Neuron (in vitro differentiated cells): ENCODE measurements around the gene WNT7B.

Source experiments
- H2AFZ ChIP-seq: one replicate; pipeline ENCODE4 v1.6.1; 2013; ENCODE audit warnings: low read depth, mild to moderate bottlenecking, inconsistent platforms, low read length, moderate library complexity
- H3K27me3 ChIP-seq: one replicate; pipeline ENCODE4 v1.6.1; 2013; ENCODE audit warnings: low read length; ENCODE audit not compliant: insufficient read depth
- H3K36me3 ChIP-seq: one replicate; pipeline ENCODE4 v1.6.1; 2013; ENCODE audit warnings: low read length; ENCODE audit not compliant: insufficient read depth
- H3K4me1 ChIP-seq: one replicate; pipeline ENCODE4 v1.6.1; 2013; ENCODE audit warnings: low read length; ENCODE audit not compliant: insufficient read depth
- H3K4me3 ChIP-seq: 2 replicates; pipeline ENCODE4 v1.5.1; 2013; ENCODE audit warnings: mild to moderate bottlenecking, low read length, moderate library complexity
- H3K9me3 ChIP-seq: one replicate; pipeline ENCODE4 v1.6.1; 2013; ENCODE audit warnings: low read length

WNT7B gene

DNA sequence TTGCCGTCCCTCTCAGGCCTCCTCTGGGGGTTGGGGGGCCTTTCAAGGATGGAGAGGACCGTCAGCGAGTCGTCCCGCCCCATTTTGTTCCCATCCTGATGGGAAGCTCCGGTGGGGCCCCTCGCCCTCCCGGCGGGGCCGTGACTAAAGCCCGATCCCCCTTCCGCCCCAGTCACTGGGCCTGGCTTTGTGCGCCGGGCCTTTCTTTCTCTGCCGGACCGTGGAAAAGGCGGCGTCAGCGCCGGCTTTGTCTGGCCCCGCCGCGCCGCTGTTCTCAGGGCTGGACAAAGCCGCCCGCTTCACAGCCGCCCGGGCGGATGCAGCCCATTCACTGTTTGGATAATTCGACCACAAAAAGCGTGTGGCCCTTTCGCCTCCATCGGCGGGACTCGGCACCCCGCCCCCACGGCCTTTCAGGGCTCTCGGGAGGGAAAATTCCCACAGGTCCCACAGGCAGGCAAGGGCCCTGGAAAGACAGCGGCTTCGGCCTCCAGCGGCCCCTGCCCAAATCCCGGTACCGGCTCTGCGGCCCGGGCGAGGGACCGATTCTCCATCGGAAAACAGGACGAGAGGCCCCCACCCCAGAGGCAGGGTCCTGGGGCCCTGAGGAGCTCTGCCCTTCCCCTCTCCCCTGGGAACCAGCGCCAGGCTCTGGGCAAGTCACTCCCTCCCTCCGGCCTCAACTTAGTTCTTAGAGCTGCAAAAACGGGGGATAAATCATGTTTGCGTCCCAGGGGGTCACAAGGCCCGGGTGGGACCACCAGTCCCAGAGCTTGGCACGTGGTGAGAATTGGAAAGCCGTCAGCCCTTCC lies 87.2 kb downstream of the WNT7B start:
- Histone ChIP-seq H2AFZ (no peak overlapping the region), H3K9me3 (no peaks in the 10 kb centered on the region), H3K27me3 (no peaks in the 10 kb centered on the region), H3K4me1 (peaks cover 41% of the 10 kb centered on the region), H3K4me3 (no peak overlapping the region), H3K36me3 (no peaks in the 10 kb centered on the region)

DNA sequence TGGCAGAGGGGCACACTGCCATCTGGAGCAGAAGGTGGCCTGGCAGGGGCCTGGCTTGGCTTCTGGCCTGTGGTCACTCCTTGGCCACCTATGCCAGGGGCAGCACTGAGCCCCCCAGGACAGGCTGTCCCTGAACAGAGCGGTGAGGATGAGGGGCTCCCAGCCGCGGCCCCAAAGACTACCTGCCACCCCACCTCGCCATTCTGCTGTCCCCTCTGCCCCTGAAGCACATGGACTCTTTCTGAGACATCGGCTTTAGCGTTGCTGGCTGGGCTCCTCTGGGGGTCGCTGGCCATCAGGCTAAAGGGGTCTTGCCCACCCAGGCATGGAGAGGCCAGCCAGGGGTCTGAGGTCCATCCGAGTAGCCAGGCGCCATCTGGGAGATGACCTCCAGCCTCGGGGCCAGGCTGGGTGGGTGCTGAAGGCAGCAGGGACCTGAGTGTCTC lies 87.8 kb downstream of the WNT7B start:
- Histone ChIP-seq H3K27me3 (no peaks in the 10 kb centered on the region), H3K4me1 (peaks cover 46% of the 10 kb centered on the region), H3K36me3 (no peaks in the 10 kb centered on the region), H2AFZ (no peak overlapping the region), H3K9me3 (no peaks in the 10 kb centered on the region), H3K4me3 (no peak overlapping the region)

- H3K9me3 ChIP-seq = no peaks in the 10 kb centered on the region
- peaks cover 46% of the 10 kb centered on the region for H3K4me1 ChIP-seq
- H3K36me3 ChIP-seq = no peaks in the 10 kb centered on the region
- H3K27me3 ChIP-seq = no peaks in the 10 kb centered on the region
- no peak overlapping the region for H2AFZ ChIP-seq
- no peak overlapping the region for H3K4me3 ChIP-seq
Observed at GRCh38 chr22:45888221-45889092, 88.5 kb downstream of the WNT7B start.

DNA sequence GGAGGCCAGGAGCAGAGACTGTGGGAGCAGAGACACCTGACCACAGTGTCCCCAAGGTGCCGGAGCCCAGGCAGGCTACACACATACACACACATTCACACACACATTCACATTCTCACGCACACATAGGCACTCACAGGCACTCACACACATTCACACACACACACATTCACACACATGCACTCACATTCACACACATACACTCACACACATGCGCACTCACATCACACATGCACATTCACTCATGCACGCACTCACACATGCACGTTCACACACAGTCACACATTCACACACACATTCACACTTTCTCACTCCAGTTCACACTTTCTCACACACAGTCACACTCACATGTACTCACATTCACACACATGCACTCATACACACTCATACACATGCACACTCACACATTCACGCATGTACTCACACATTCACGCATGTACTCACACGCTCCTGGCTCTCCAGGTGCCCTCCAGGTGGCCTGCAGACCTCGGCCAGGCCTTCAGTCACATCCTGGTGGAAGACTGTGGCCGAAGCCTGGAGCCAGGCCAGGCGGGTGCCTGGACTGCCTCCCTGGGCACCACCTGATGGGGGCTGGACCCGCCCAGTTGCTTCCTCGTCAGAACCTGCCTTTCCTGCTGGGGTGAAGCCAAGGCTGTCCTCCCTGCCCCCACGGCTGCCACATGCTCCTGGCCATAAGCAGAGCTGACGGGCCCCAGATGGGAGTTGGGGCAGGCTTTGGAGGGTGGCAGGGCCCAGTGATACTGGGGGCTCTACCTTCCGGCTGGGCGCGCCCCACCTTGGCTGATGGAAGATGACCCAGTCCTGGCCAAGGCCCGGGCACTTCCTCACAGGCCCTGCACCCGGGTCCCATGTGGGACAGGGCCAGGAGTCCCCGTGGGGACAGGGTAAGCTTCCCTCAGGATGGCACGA lies 89.5 kb downstream of the WNT7B start:
- Histone ChIP-seq H3K4me3 (no peak overlapping the region), H2AFZ (no peak overlapping the region), H3K4me1 (peaks cover 46% of the 10 kb centered on the region), H3K36me3 (no peaks in the 10 kb centered on the region), H3K9me3 (no peaks in the 10 kb centered on the region), H3K27me3 (no peaks in the 10 kb centered on the region)

- H2AFZ ChIP-seq = no peak overlapping the region
- no peak overlapping the region for H3K4me3 ChIP-seq
- H3K9me3 ChIP-seq = no peaks in the 10 kb centered on the region
- H3K36me3 ChIP-seq = no peaks in the 10 kb centered on the region
- H3K27me3 ChIP-seq = no peaks in the 10 kb centered on the region
- H3K4me1 ChIP-seq = peaks cover 54% of the 10 kb centered on the region
Observed at GRCh38 chr22:45886540-45886939, 90.4 kb downstream of the WNT7B start.

DNA sequence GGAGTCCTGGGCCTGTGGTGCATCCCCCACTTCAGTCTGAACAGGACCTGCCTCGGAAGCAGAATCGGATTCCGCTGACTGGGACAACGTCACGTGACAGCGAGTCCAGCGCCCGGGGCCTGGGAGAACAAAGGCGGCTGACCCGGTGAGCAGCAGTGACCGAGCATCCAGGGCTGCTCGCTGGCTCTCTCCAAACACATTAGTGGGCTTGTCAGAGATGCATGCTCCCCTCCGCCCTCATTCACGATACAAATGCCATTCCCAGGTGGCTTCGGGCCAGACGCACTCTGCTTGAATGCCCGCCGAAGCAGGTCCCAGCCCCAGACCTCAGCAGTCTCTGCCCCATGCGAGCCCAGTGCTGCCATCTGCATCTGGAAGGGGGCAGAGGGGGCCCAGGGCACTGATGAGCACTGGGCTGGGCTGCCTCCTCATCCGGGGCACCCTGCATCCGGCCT lies 91.0 kb downstream of the WNT7B start:
- Histone ChIP-seq H3K36me3 (no peaks in the 10 kb centered on the region), H2AFZ (no peak overlapping the region), H3K27me3 (no peaks in the 10 kb centered on the region), H3K4me3 (no peak overlapping the region), H3K4me1 (peaks cover 60% of the 10 kb centered on the region), H3K9me3 (no peaks in the 10 kb centered on the region)

- Histone ChIP-seq H2AFZ (no peak overlapping the region), H3K9me3 (no peaks in the 10 kb centered on the region), H3K36me3 (no peaks in the 10 kb centered on the region), H3K27me3 (no peaks in the 10 kb centered on the region), H3K4me3 (no peak overlapping the region), H3K4me1 (peaks cover 65% of the 10 kb centered on the region)
Observed at GRCh38 chr22:45885171-45885840, 91.7 kb downstream of the WNT7B start.

DNA sequence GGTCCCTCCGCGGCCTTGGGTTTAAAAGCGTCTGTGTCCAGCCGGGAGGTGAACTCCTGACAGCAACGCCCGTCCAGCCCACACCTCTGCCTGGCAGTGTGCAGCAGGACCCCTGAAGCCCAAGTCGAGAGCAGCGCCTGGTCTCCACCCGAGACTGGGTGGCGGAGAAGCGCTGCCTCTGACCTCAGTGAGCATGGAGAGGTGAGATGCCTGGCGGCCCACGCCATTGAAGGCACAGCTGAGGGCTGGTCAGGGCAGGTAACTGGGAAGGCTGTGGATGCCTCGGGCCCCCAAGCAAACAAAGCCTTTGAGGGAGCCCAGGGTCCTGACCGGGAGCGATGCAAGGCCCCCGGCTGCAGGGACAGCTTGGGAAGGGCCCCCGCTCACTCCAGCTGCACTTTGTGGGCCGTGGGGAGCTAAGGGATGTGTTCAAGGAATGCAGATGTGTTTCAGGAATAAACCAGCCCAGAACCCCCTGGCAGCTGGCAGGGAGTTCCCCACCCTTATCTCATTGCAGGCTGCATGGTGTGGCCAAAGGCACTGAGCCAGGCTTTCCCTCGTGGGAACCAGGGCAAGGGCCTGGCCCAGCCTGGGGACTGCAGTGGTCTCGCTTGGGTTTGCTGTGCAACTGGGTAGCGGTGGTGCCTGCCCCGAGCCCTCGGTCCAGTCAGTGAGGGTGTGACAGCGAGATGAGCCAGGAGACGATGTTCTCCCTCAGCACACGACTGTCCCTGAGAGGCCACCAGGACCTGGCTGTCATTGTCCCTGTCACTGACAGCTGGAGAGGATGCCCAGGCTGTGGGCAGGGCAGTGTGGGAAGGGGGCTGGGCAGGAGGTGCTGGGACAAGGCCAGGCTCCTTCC lies 92.5 kb downstream of the WNT7B start:
- Histone ChIP-seq H2AFZ (no peak overlapping the region), H3K36me3 (no peaks in the 10 kb centered on the region), H3K9me3 (no peaks in the 10 kb centered on the region), H3K4me3 (no peak overlapping the region), H3K4me1 (peaks cover 67% of the 10 kb centered on the region), H3K27me3 (no peaks in the 10 kb centered on the region)

- H3K4me3 ChIP-seq = no peak overlapping the region
- H2AFZ ChIP-seq = no peak overlapping the region
- H3K4me1 ChIP-seq = peaks cover 65% of the 10 kb centered on the region
- no peaks in the 10 kb centered on the region for H3K9me3 ChIP-seq
- H3K36me3 ChIP-seq = no peaks in the 10 kb centered on the region
- no peaks in the 10 kb centered on the region for H3K27me3 ChIP-seq
Observed at GRCh38 chr22:45883811-45884170, 93.2 kb downstream of the WNT7B start.

DNA sequence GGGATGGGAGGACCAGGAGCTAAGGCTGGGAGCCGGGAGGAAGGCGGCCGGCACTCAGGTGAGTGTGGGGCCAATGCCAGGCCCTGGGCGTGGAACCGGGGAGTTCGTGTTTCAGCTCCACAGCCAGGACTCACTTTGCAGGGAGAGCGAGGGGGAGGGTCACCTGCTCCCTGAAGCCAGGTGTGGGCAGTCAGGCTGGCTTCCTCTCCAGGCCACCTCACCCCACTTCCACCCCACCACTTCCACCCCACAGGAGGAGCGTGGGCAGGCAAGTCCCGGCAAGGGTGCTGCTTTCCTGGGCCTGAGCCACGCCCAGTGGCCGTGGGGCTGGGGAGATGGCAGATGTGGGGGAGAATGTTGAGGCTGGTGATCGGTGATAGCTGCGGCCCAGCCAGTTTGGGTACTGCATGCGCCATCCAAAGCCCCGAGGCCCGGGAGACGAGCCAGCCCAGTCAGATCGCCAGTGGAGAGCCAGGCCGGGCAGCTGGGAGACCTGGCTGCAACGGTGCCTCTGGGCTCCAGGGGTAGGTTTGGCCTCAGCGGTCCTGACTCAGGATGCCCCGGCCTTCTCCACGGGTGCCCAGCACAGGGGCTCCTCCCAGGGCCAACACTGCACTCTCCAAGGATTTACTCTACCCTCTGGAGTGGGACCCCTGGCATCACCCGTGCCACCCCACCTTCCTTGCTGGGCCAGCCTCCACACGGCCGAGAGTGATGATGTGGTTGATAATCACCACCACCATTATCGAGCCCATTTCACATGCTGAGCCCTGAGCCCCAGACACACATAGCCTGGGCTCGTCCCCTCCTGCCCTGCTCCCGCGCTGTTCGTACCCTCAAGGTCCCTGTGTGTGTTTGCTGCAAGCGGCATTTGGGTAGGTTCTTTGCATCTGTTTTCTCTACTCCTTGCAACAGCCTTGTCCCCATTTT lies 93.8 kb downstream of the WNT7B start:
- Histone ChIP-seq H3K4me3 (no peak overlapping the region), H3K4me1 (peaks cover 66% of the 10 kb centered on the region), H3K36me3 (no peaks in the 10 kb centered on the region), H3K9me3 (no peaks in the 10 kb centered on the region), H2AFZ (no peak overlapping the region), H3K27me3 (no peaks in the 10 kb centered on the region)

GRCh38 chr22:45881524-45881875 lies 95.5 kb downstream of the WNT7B start:
- Histone ChIP-seq H3K4me3 (peak overlapping the region; percentile 23), H3K9me3 (no peaks in the 10 kb centered on the region), H3K36me3 (no peaks in the 10 kb centered on the region), H2AFZ (no peak overlapping the region), H3K27me3 (no peaks in the 10 kb centered on the region), H3K4me1 (peaks cover 65% of the 10 kb centered on the region)
